Cardiac fibroblast (primary cell): ENCODE measurements around the gene SPDYE17.
"Not testable (repeated sequence)": the region's sequence is repeated elsewhere in the genome, so short reads cannot be mapped to it uniquely, and the experiment has no call there.

ENCODE experiments used
- DNase-seq, 2 donors: peaks; one replicate each; pipeline versions ENCODE4 v3.0.0 to v3.0.0-alpha.2; 2010; ENCODE audit warnings: low read depth in 2 of 2
- H3K4me3 ChIP-seq, 2 donors: replicated peaks in 1 of 2; 1 replicate in 1 of 2; 2 replicates in 1 of 2; pipeline ENCODE4 v1.5.1; 2011; ENCODE audit warnings: low read depth in 2 of 2, low read length in 2 of 2, mild to moderate bottlenecking in 2 of 2, moderate library complexity in 1 of 2
- CTCF ChIP-seq: IDR thresholded peaks from one replicate; pipeline ENCODE4 v1.5.1; 2011; ENCODE audit warnings: low read depth, mild to moderate bottlenecking, low read length, inconsistent platforms

SPDYE17 gene

GRCh38 chr7:77002678-77003233 lies 29.4 kb downstream of the SPDYE17 start:
- not testable (repeated sequence) for H3K4me3 ChIP-seq, DNase-seq

- not testable (repeated sequence) for H3K4me3 ChIP-seq, DNase-seq
Measured at GRCh38 chr7:77002104-77002503, 30.1 kb downstream of the SPDYE17 start.

GRCh38 chr7:76999474-77000107 lies 32.6 kb downstream of the SPDYE17 start:
- DNase-seq, H3K4me3 ChIP-seq: not testable (repeated sequence)

GRCh38 chr7:76998764-76999450 lies 33.3 kb downstream of the SPDYE17 start:
- DNase-seq, H3K4me3 ChIP-seq: not testable (repeated sequence)

- H3K4me3 ChIP-seq, result no peak overlapping the region
- no peak for DNase-seq
- TF ChIP-seq CTCF, result no peak
Measured at GRCh38 chr7:76998285-76998589, 33.9 kb downstream of the SPDYE17 start.

- TF ChIP-seq CTCF, result no peak
- H3K4me3 ChIP-seq, result no peak overlapping the region
- no peak for DNase-seq
Measured at GRCh38 chr7:76997381-76998284, 34.5 kb downstream of the SPDYE17 start.

- not testable (repeated sequence) for H3K4me3 ChIP-seq, DNase-seq
Measured at GRCh38 chr7:76996932-76997331, 35.2 kb downstream of the SPDYE17 start.

- not testable (repeated sequence) for H3K4me3 ChIP-seq, DNase-seq
Measured at GRCh38 chr7:76994286-76994685, 37.9 kb downstream of the SPDYE17 start.

GRCh38 chr7:76993831-76994230 lies 38.3 kb downstream of the SPDYE17 start:
- not testable (repeated sequence) for DNase-seq, H3K4me3 ChIP-seq

- DNase-seq, H3K4me3 ChIP-seq: not testable (repeated sequence)
Measured at GRCh38 chr7:76992871-76993270, 39.3 kb downstream of the SPDYE17 start.

GRCh38 chr7:76992204-76992603 lies 40.0 kb downstream of the SPDYE17 start:
- DNase-seq, H3K4me3 ChIP-seq: not testable (repeated sequence)

GRCh38 chr7:76990202-76990601 lies 42.0 kb downstream of the SPDYE17 start:
- H3K4me3 ChIP-seq, DNase-seq: not testable (repeated sequence)

- H3K4me3 ChIP-seq, DNase-seq: not testable (repeated sequence)
Measured at GRCh38 chr7:76985924-76986717, 46.0 kb downstream of the SPDYE17 start.

- H3K4me3 ChIP-seq, DNase-seq: not testable (repeated sequence)
Measured at GRCh38 chr7:76984784-76985136, 47.4 kb downstream of the SPDYE17 start.
